GM21529 (cell line): ENCODE measurements around the gene ARHGAP20.
A peak's percentile ranks its signal among the peaks of the same experiment; 100 is the strongest.
"Not testable (repeated sequence)": the region's sequence is repeated elsewhere in the genome, so short reads cannot be mapped to it uniquely, and the experiment has no call there.

Experiments used
- ATAC-seq: cut with Tn5 transposase; IDR thresholded peaks from one replicate; pipeline ENCODE4 v1.9.1; 2021; ENCODE audit not compliant: unreplicated experiment

ARHGAP20 gene

DNA sequence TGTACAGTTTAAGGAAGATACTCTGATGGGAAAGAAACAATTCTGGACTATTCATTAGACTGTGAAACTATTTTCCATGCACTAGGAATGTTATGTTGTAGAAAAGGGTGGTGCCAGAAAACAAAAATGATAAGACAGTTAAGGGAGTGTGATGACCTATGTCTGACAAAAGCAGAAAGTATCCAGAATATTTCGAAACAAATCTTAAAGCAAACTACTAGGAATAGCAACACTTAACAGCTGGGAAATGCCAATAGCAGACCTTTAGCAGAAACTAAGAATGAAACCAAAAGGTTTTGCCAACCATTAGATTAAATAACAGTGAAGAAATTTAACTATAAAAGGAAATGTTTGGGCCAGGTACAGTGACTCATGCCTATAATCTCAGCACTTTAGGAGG is 3.3 kb upstream of the ARHGAP20 start:
- ATAC-seq: no peak

- ATAC-seq: no peak
Measured at GRCh38 chr11:110713449-110713776, 1.2 kb upstream of the ARHGAP20 start.

GRCh38 chr11:110712659-110713448 is 617 bp upstream of the ARHGAP20 start:
- peak; percentile 34 for ATAC-seq

GRCh38 chr11:110711448-110711775 is 825 bp downstream of the ARHGAP20 start:
- no peak for ATAC-seq

DNA sequence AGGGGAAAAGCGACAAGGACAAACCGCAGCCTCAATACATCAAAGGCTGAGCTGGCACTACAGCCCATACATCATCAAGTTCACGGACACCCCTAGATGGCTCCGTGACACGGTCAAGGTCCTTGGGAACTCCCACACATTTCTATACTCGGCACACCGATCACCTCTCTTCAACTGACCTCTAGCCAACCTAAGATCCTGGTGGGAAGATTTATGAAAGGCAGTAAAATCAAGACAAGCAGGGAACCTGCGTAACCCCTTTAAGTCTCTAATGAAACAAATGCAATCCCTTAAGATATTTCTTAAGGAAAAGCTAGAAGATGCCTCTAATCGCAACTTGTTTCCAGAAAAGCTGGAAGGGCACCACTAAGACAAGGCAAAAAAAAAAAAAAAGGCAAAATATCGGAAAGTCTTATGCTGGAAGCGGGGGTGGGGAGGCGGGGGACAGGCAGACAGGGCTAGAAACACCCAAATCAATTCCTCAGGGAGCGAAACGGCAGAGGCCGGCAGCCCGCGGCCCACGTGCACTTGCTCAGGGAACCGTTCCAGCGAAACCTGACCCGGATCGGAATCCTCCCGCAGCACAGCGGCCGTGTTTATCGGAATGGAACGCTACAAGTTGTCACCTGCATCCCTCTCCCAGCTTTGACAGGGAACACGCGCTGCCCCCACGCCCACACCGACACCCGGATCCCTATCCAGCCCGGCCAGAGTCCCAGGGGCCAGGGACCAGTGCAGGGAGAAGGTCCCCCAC is 1.4 kb downstream of the ARHGAP20 start:
- no peak for ATAC-seq

- ATAC-seq: no peak
Measured at GRCh38 chr11:110704210-110704864, 7.9 kb downstream of the ARHGAP20 start.

DNA sequence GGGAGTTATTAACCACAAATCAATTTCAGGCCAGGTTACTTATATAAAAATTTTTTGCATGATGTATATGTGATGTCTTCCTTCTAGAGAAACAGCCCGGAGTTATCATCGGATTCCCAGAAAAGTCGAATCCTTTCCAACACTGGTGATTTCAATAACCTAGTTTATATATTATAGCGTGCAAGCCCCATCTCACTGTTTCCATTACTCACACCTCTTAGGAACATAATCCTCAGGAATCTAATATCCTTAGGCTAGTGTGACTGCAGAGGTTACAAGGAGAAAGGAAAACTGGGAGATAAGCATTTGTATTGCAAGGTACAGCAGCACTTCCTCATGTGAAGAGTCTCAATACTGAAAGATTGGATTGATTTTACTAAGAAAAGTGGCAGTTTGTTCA is 20.3 kb downstream of the ARHGAP20 start:
- no peak for ATAC-seq

DNA sequence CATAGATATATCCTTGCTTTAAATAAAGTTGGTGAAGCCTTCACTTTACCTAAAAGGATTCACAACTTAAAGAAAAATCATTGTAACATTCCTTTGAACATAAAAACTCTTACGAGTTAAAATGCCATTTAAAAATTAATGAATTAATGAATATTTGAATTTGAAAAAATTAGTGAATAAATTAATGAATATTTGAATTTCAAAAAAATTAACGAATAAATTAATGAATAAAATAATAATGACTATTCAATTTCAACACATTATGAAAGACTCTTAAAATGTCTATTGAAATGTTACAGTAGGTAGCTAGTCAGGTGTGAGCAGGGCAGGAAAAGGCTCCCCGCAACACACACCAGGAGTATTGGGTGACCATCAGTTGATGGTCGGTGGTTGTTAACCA is 22.9 kb downstream of the ARHGAP20 start:
- no peak for ATAC-seq

- no peak for ATAC-seq
Measured at GRCh38 chr11:110679323-110679975, 32.8 kb downstream of the ARHGAP20 start.

GRCh38 chr11:110675548-110675947 is 36.7 kb downstream of the ARHGAP20 start:
- no peak for ATAC-seq

GRCh38 chr11:110665689-110666465 is 46.4 kb downstream of the ARHGAP20 start:
- no peak for ATAC-seq

- ATAC-seq: no peak
Measured at GRCh38 chr11:110655967-110656366, 56.3 kb downstream of the ARHGAP20 start.

- no peak for ATAC-seq
Measured at GRCh38 chr11:110654456-110654855, 57.8 kb downstream of the ARHGAP20 start.

DNA sequence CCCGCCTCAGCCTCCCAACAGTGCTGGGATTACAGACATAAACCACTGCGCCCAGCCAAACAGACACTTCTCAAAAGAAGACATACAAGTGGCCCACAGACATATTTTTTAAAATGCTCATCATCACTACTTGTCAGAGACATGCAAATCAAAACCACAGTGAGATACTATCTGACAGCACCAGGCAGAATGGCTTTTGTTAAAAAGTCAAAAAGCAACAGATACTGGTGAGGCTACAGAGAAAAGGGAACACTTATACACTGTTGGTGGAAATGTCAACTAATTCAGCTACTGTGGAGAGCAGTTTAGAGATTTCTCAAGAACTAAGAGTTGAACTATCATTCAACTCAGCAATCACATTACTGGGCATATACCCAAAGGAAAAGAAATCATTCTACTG is 67.0 kb downstream of the ARHGAP20 start:
- ATAC-seq: no peak

DNA sequence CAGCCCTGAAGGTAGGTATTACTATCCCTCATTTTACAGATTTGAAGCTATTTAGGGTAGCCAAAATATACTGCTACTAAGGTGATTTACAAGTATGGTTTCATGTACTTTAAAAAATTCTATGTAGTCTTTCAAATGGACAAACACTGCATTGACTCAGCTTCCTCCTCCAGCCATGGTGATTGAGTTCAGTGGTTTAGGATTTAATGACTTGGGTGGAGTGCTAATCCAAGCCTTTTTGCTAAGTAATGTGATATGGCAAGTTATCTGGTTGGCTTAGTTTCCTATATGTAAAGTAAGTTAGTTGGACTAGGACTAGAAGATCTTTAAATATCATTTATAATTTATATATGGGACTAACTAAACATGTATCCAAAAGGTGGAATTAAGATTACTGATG is 77.9 kb downstream of the ARHGAP20 start:
- ATAC-seq: no peak

GRCh38 chr11:110631551-110631950 is 80.7 kb downstream of the ARHGAP20 start:
- ATAC-seq: no peak

DNA sequence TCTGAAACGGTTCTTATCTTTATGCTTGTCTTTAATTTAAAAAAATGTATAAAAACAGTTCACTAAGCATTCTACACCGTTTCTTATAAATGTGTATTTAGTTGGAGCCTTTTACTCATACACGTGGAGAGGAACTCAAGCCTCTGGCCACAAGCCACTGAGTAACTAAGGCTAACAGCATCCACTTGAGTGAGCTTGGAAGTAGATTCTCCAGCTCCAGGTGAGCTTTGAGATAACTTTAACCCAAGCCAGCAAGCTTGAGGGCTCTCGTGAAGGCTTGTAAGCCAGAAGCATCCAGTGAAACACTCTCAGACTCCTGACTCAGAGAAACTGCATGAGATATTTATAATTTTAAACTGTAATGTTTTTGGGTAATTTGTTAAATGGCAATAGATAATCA is 82.6 kb downstream of the ARHGAP20 start:
- no peak for ATAC-seq

- ATAC-seq: no peak
Measured at GRCh38 chr11:110621826-110622225, 90.4 kb downstream of the ARHGAP20 start.

GRCh38 chr11:110619366-110619765 is 92.9 kb downstream of the ARHGAP20 start:
- not testable (repeated sequence) for ATAC-seq

DNA sequence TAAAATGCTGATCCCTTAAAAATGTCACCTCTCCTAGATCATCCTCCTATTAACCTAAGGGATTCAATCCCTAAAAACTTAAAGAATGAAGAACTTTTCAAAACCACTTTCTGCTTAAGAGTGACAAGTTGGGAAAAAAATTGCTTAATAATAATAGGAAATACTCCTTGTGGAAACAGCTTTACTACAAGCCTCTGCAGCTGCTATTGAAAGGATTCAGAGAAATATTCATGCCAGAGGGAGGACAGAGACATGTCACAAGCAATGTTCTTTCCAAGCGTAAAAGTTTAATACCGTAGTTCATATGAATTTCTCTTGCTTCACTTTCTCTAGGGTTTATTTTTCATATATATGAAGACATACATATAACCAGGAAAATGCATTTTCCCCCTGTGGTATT is 98.2 kb downstream of the ARHGAP20 start:
- no peak for ATAC-seq
